Psoas muscle (tissue), 8 donors: Measurements from ENCODE around the gene PFDN2. TPM values are rescaled to one million over a fixed set of nuclear protein-coding genes. Genes with fewer than 3 reads are reported as not detected.

Source experiments
- ATAC-seq, 4 donors: fragments of 200-7000 bp; cut with Tn5 transposase; one replicate each; pipeline ENCODE4 v1.9.1; 2020; ENCODE audit warnings: moderate library complexity in 3 of 4, mild to moderate bottlenecking in 2 of 4
- DNase-seq, 2 donors: peaks; one replicate each; pipeline ENCODE4 v3.0.0-alpha.2; 2020
- H3K27ac ChIP-seq: fragments of 200-600 bp; one replicate; pipeline ENCODE4 v1.8.0; 2022
- H3K27me3 ChIP-seq, 3 donors: fragments of 200-600 bp in 1 of 3; one replicate each; pipeline versions ENCODE4 v1.6.1 to v1.8.0; 2013 to 2022; ENCODE audit warnings: low read length in 2 of 3, mild to moderate bottlenecking in 2 of 3, moderate library complexity in 1 of 3; ENCODE audit not compliant: insufficient read depth in 3 of 3
- H3K36me3 ChIP-seq, 2 donors: fragments of 200-600 bp in 1 of 2; one replicate each; pipeline versions ENCODE4 v1.6.1 to v1.8.0; 2013 to 2022; ENCODE audit warnings: low read depth in 1 of 2, mild to moderate bottlenecking in 1 of 2, moderate library complexity in 1 of 2; ENCODE audit not compliant: insufficient read depth in 1 of 2
- H3K4me1 ChIP-seq: fragments of 200-600 bp; one replicate; pipeline ENCODE4 v1.8.0; 2022
- H3K4me3 ChIP-seq: fragments of 200-600 bp; one replicate; pipeline ENCODE4 v1.8.0; 2022; ENCODE audit warnings: mild to moderate bottlenecking
- H3K9me3 ChIP-seq: fragments of 200-600 bp; one replicate; pipeline ENCODE4 v1.8.0; 2022
- CTCF ChIP-seq: fragments of 200-600 bp; IDR thresholded peaks from one replicate; pipeline ENCODE4 v1.8.0; 2022; ENCODE audit warnings: antibody characterized with exemption
- WGBS, 3 donors: extraction: QIAGEN DNeasy Blood & Tissue Kit; methylation state at CpG; one replicate each; pipeline versions ENCODE4 v1.1.6 to v1.1.7; 2013; 5-methylcytosine and 5-hydroxymethylcytosine counted together
- intact Hi-C, 2 donors: fragments of 100-400 bp; cut with DNase I; formaldehyde crosslinking; loops; one replicate each; pipeline versions ENCODE4 v1.11.0 to v1.14.2; 2022
- polyA plus RNA-seq, 3 donors: library from polyadenylated mRNA; stranded (reverse); fragments of 200-250 nt; gene quantifications; one replicate each; pipeline ENCODE4 v1.2.3, GENCODE V29; 2013
- total RNA-seq, 4 donors: library from RNA; stranded (reverse); fragmentation: NEBNext Ultra II Directional in 2 of 4; extraction: Animal tissue kit (Norgen Biotek cat#: 25700) in 2 of 4; gene quantifications; one replicate each; pipeline versions ENCODE4 v1.2.1 to v1.2.4, GENCODE V29; 2021 to 2023
- donor health status: healthy with polysubstance abuse.
- donor health status: DM: no; HTN: no; CAD: no; lungs with moderate emphysema.
- donor health status: Bipolar disorder and iron deficiency.
- donor health status: healthy.
- donor health status: DM: yes; HTN: yes; CAD: no.
- donor health status: DM: no; HTN: no; CAD: no.
- donor health status: DM: no; HTN: no; CAD: no.
- donor health status: DM: yes; HTN: yes; CAD: no.

The PFDN2 gene
- total and polyA plus RNA-seq, 7 donors = 60.2 to 759 (median 144) TPM

DNA sequence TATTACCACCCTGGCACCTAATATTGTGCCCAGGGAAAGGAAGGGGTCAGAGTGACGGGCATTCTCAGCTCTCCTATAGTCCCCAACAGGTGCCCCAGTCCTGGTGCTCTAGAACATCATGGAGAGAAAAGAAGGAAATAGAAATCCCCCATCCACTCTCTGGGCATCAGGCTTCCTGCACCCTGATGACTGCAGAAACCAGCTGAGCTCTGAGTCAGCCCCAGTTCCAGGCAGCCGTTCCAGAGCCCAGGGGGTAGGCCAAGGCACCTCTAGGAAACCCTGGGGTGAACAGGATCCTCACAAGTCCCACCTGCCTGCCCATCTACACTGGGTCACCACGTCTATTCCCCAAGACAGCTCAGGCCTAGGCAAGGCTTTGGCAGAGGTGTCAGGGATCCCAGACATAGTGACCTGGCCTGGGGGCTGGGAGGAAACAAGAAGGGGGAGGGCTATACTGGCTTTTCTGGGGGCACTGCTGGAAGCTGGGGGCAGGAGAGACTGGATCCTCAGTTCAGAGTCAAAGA lies 29.2 kb downstream of the PFDN2 start:
- Histone ChIP-seq H3K27ac (no peak overlapping the region), H3K27me3 (no peaks in the 10 kb centered on the region), H3K4me1 (no peaks in the 10 kb centered on the region), H3K36me3 (no peaks in the 10 kb centered on the region), H3K4me3 (no peak overlapping the region), H3K9me3 (no peaks in the 10 kb centered on the region)
- no peak for ATAC-seq
- intact Hi-C loops = no loop called here
- peak in 1 of 2 donors; percentile 26 for DNase-seq
- no peak for TF ChIP-seq CTCF
- 76 to 87% (median 80%) methylated on average over 3 of the region's 3 CpGs for WGBS, 3 donors

DNA sequence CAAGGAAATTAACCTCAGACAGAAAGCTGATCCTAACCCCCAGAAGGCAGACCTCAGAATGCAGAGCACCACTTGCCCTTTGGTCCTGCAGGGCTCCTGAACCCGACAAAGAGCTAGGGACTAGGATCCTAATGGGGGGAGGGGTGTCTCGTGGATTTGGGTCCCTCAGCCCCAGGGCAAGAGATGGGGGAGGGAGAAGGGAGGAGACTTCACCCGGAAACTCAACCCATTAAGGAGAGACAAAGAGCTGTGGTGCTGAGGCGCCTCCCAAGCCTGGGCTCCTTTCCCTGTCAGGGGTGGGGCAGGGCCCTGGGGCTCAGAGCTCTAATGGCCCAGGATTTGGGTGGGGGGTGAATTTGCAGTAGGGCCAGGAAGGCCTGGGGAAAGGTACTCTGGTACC lies 31.4 kb downstream of the PFDN2 start:
- Histone ChIP-seq H3K27me3 (no peaks in the 10 kb centered on the region), H3K4me3 (no peak overlapping the region), H3K36me3 (no peaks in the 10 kb centered on the region), H3K27ac (no peak overlapping the region), H3K9me3 (no peaks in the 10 kb centered on the region), H3K4me1 (no peaks in the 10 kb centered on the region)
- ATAC-seq (no peak), DNase-seq (no peak)
- intact Hi-C loops = no loop called here
- no peak for TF ChIP-seq CTCF
- WGBS, 3 donors = 54 to 65% (median 60%) methylated on average over 4 of the region's 4 CpGs

GRCh38 chr1:161085165-161085564 lies 32.7 kb downstream of the PFDN2 start:
- no peak overlapping the region for H3K27ac ChIP-seq
- H3K36me3 ChIP-seq = no peaks in the 10 kb centered on the region
- no peak for DNase-seq
- no peaks in the 10 kb centered on the region for H3K9me3 ChIP-seq
- H3K4me3 ChIP-seq = no peak overlapping the region
- ATAC-seq = no peak
- 57 to 69% (median 65%) methylated on average over 2 of the region's 2 CpGs for WGBS, 3 donors
- no peak for TF ChIP-seq CTCF
- intact Hi-C loops = no loop called here
- H3K4me1 ChIP-seq = no peaks in the 10 kb centered on the region
- H3K27me3 ChIP-seq = no peaks in the 10 kb centered on the region

DNA sequence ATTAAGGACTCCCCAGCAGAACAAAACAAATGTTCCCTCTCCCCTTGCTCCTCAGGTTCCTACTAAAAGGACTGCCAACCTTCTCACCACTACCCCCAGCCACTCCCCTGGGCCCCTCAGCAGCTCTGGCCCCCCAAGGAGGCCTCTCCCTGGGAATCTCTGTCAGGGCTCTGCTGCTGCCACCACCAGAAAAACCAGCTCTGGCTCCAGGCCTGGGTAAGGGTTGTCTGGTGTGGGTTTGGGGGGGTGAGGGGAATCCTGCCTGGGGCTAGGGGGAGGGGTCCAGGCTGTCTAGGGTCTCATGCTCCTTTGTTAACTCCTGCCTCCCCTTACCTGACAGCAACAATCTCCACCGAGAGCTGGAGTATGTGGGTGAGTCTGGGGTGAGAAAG lies 33.2 kb downstream of the PFDN2 start:
- Histone ChIP-seq H3K36me3 (no peaks in the 10 kb centered on the region), H3K4me3 (no peak overlapping the region), H3K27ac (no peak overlapping the region), H3K27me3 (peaks cover 0 to 3% (median 0%) of the 10 kb centered on the region in 3 donors), H3K4me1 (no peaks in the 10 kb centered on the region), H3K9me3 (no peaks in the 10 kb centered on the region)
- intact Hi-C loops = no loop called here
- no peak for DNase-seq
- no peak for TF ChIP-seq CTCF
- ATAC-seq = no peak
- 77 to 100% (median 92%) methylated on average over 1 of the region's 1 CpG for WGBS, 3 donors
